ENCODE measurements around the gene WBP4.

WBP4 gene

GRCh38 chr13:41058295-41059070, 2.8 kb upstream of the WBP4 start:
- ChIA-PET CTCF (no interaction called here), POLR2A (interaction anchor here (2.5 kb wide), 1 partner anchor 38 kb away, joined by 5 read pairs; no protein-coding TSS in a partner anchor)
- TF ChIP-seq BHLHE40 (IDR thresholded peaks at IDR 0.05; ENCODE audit: borderline replicate concordance) = no peak
- TF ChIP-seq ELF4 (IDR thresholded peaks at IDR 0.05) = no peak
- no peak for TF ChIP-seq HDGF (IDR thresholded peaks at IDR 0.05; ENCODE audit: borderline replicate concordance)
- TF ChIP-seq TARDBP (IDR thresholded peaks at IDR 0.05) = no peak
- no peak for TF ChIP-seq SP1 (IDR thresholded peaks at IDR 0.05)
- no peak for TF ChIP-seq SUZ12 (IDR thresholded peaks at IDR 0.05)
- no peak for TF ChIP-seq ZNF384 (IDR thresholded peaks at IDR 0.05)
- TF ChIP-seq L3MBTL2 (conservative IDR thresholded peaks at IDR 0.05) = no peak
- no peak for TF ChIP-seq FOXK2 (IDR thresholded peaks at IDR 0.05)
- TF ChIP-seq NFRKB (IDR thresholded peaks at IDR 0.05) = no peak
- TF ChIP-seq FOXM1 (IDR thresholded peaks at IDR 0.05; ENCODE audit: borderline replicate concordance) = no peak
- TF ChIP-seq PKNOX1 (IDR thresholded peaks at IDR 0.05) = no peak
- TF ChIP-seq CTBP1 (IDR thresholded peaks at IDR 0.05; ENCODE audit: borderline replicate concordance) = no peak
- no peak for TF ChIP-seq ARNT (IDR thresholded peaks at IDR 0.05)
- TF ChIP-seq LEF1 (IDR thresholded peaks at IDR 0.05; ENCODE audit: borderline replicate concordance) = no peak
- no peak for DNase-seq (ENCODE audit: extremely low spot score)

GRCh38 chr13:41059456-41060081, 1.7 kb upstream of the WBP4 start:
- ChIA-PET POLR2A (interaction anchor here (0.9 to 2.5 kb wide), 4 partner anchors 39 to 145 kb away, joined by 3 to 5 read pairs (median 4); partner anchors contain the start of gene ELF1), CTCF (no interaction called here)
- no peak for DNase-seq (ENCODE audit: extremely low spot score)
- no peak for TF ChIP-seq SUZ12 (IDR thresholded peaks at IDR 0.05)
- no peak for TF ChIP-seq NFRKB (IDR thresholded peaks at IDR 0.05)
- no peak for TF ChIP-seq SP1 (IDR thresholded peaks at IDR 0.05)
- TF ChIP-seq FOXA1 (IDR thresholded peaks at IDR 0.05) = no peak
- no peak for TF ChIP-seq LEF1 (IDR thresholded peaks at IDR 0.05; ENCODE audit: borderline replicate concordance)
- no peak for TF ChIP-seq ELF4 (IDR thresholded peaks at IDR 0.05)
- TF ChIP-seq FOXM1 (IDR thresholded peaks at IDR 0.05; ENCODE audit: borderline replicate concordance) = no peak
- no peak for TF ChIP-seq ARNT (IDR thresholded peaks at IDR 0.05)
- no peak for TF ChIP-seq ZNF384 (IDR thresholded peaks at IDR 0.05)
- TF ChIP-seq CTBP1 (IDR thresholded peaks at IDR 0.05; ENCODE audit: borderline replicate concordance) = no peak
- TF ChIP-seq BHLHE40 (IDR thresholded peaks at IDR 0.05; ENCODE audit: borderline replicate concordance) = no peak
- TF ChIP-seq L3MBTL2 (conservative IDR thresholded peaks at IDR 0.05) = no peak
- no peak for TF ChIP-seq HDGF (IDR thresholded peaks at IDR 0.05; ENCODE audit: borderline replicate concordance)
- no peak for TF ChIP-seq TARDBP (IDR thresholded peaks at IDR 0.05)

- ChIA-PET CTCF (interaction anchor here (0.7 kb wide), 1 partner anchor 156 kb away, joined by 5 read pairs; no protein-coding TSS in a partner anchor), POLR2A (interaction anchor here (0.9 to 2.5 kb wide), 8 partner anchors 39 to 271 kb away, joined by 3 to 9 read pairs (median 4); partner anchors contain the start of genes ELF1, KBTBD6 and SLC25A15)
- TF ChIP-seq ELF4 (IDR thresholded peaks at IDR 0.05) (no peak), LEF1 (IDR thresholded peaks at IDR 0.05; ENCODE audit: borderline replicate concordance) (no peak), FOXK2 (IDR thresholded peaks at IDR 0.05) (no peak), SUZ12 (IDR thresholded peaks at IDR 0.05) (no peak), ARNT (IDR thresholded peaks at IDR 0.05) (no peak), CTBP1 (IDR thresholded peaks at IDR 0.05; ENCODE audit: borderline replicate concordance) (no peak), ZNF384 (IDR thresholded peaks at IDR 0.05) (peak; percentile 65; the same call in 1 of the 2 replicates), L3MBTL2 (conservative IDR thresholded peaks at IDR 0.05) (peak; percentile 96), BHLHE40 (IDR thresholded peaks at IDR 0.05; ENCODE audit: borderline replicate concordance) (no peak), HDGF (IDR thresholded peaks at IDR 0.05; ENCODE audit: borderline replicate concordance) (no peak), FOXM1 (IDR thresholded peaks at IDR 0.05; ENCODE audit: borderline replicate concordance) (no peak), TARDBP (IDR thresholded peaks at IDR 0.05) (no peak), FOXA1 (IDR thresholded peaks at IDR 0.05) (no peak)
- DNase-seq (ENCODE audit: extremely low spot score) = peak; percentile 71
Measured at GRCh38 chr13:41060082-41060723, 1.1 kb upstream of the WBP4 start.

- ChIA-PET CTCF (interaction anchor here (0.7 kb wide), 1 partner anchor 155 kb away, joined by 5 read pairs; no protein-coding TSS in a partner anchor), POLR2A (interaction anchor here (1.0 to 2.5 kb wide), 8 partner anchors 40 to 271 kb away, joined by 3 to 9 read pairs (median 5); partner anchors contain the start of genes KBTBD6 and SLC25A15)
- peak; percentile 66 for DNase-seq (ENCODE audit: extremely low spot score)
- 0 out of 2 replicates have a peak, but pooled peaks have one; percentile 38 for TF ChIP-seq ELF4 (IDR thresholded peaks at IDR 0.05)
- TF ChIP-seq BHLHE40 (IDR thresholded peaks at IDR 0.05; ENCODE audit: borderline replicate concordance) = no peak
Measured at GRCh38 chr13:41060724-41061074, 610 bp upstream of the WBP4 start.

GRCh38 chr13:41061914-41062837, 867 bp downstream of the WBP4 start:
- ChIA-PET CTCF (no interaction called here), POLR2A (interaction anchor here (1.2 to 2.0 kb wide), 3 partner anchors 71 to 273 kb away, joined by 6 to 9 read pairs (median 6); partner anchors contain the start of genes KBTBD6 and SLC25A15)
- TF ChIP-seq L3MBTL2 (conservative IDR thresholded peaks at IDR 0.05) (no peak), ARNT (IDR thresholded peaks at IDR 0.05) (no peak), SUZ12 (IDR thresholded peaks at IDR 0.05) (no peak), ZNF384 (IDR thresholded peaks at IDR 0.05) (peak; percentile 99), SP1 (IDR thresholded peaks at IDR 0.05) (no peak), NFRKB (IDR thresholded peaks at IDR 0.05) (no peak), FOXK2 (IDR thresholded peaks at IDR 0.05) (no peak), HDGF (IDR thresholded peaks at IDR 0.05; ENCODE audit: borderline replicate concordance) (no peak)
- peak; percentile 57 for DNase-seq (ENCODE audit: extremely low spot score)

Data from HEK293T (cell line).